ELR (cell line): ENCODE results near the gene PSMD4.

ENCODE experiments used
- DNase-seq: peaks from one replicate; pipeline ENCODE4 v3.0.0-alpha.2; 2015; ENCODE audit warnings: low read depth

Gene PSMD4

GRCh38 chr1:151294742-151295462 lies 40.4 kb downstream of the PSMD4 start:
- no peak for DNase-seq

- DNase-seq, result no peak
These were observed 55.3 kb downstream of the PSMD4 start for GRCh38 chr1:151309811-151310323.

- no peak for DNase-seq
These were observed 56.5 kb downstream of the PSMD4 start for GRCh38 chr1:151311011-151311410.

- DNase-seq, result peak; percentile 100
These were observed 57.2 kb downstream of the PSMD4 start for GRCh38 chr1:151311589-151312331.

- peak; percentile 21 for DNase-seq
These were observed 57.9 kb downstream of the PSMD4 start for GRCh38 chr1:151312411-151312810.

GRCh38 chr1:151312826-151313225 lies 58.3 kb downstream of the PSMD4 start:
- DNase-seq, result no peak

GRCh38 chr1:151313501-151313900 lies 59.0 kb downstream of the PSMD4 start:
- DNase-seq, result no peak

GRCh38 chr1:151314137-151314875 lies 59.8 kb downstream of the PSMD4 start:
- DNase-seq, result peak; percentile 85

- DNase-seq, result no peak
These were observed 61.2 kb downstream of the PSMD4 start for GRCh38 chr1:151315565-151316235.
